GM18511 (cell line): Measurements from ENCODE around the gene EPHB3.

Source experiments
- ATAC-seq: cut with Tn5 transposase; IDR thresholded peaks from one replicate; pipeline ENCODE4 v1.9.1; 2021; ENCODE audit warnings: mild to moderate bottlenecking, moderate library complexity; ENCODE audit not compliant: unreplicated experiment

The EPHB3 gene

DNA sequence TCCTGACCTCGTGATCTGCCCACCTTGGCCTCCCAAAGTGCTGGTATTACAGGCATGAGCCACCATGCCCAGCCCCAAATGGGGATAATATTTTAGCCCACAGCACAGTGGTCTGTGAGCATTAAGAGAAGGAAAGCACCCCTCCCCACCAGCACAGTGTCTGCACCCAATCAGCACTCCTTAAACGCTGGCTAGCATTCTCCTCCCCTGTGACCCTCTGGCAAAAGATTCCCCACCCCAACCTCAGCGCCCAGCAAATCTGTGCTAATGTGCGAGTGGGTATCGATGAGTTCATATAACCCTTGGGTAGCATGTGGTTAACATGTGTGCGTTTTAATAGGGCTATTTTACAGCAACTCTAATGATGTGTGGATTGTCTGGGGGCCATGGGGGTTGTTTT lies 18.3 kb upstream of the EPHB3 start:
- ATAC-seq: no peak

- ATAC-seq: no peak
These were observed 17.6 kb upstream of the EPHB3 start for GRCh38 chr3:184543843-184544512.

- ATAC-seq: no peak
These were observed 17.1 kb upstream of the EPHB3 start for GRCh38 chr3:184544513-184544861.

DNA sequence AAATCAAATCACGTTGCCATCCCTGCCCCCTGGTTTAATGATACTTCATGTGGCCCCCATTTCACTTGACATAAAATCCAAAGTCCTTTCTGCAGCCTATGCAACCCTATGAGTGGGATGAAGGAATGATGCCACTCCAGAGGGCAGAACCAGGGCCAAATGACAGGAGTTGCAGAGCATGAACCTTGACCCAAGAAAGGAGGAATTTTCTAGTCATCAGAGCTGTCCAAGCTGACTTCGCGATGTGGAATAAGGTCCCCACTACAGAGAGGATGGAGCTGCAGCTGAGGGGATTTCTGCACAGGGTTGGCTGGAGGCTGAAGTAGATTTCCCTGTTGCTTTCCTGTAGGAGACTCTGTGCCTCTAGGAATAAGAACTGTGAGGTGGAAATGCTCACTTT lies 15.8 kb upstream of the EPHB3 start:
- no peak for ATAC-seq

DNA sequence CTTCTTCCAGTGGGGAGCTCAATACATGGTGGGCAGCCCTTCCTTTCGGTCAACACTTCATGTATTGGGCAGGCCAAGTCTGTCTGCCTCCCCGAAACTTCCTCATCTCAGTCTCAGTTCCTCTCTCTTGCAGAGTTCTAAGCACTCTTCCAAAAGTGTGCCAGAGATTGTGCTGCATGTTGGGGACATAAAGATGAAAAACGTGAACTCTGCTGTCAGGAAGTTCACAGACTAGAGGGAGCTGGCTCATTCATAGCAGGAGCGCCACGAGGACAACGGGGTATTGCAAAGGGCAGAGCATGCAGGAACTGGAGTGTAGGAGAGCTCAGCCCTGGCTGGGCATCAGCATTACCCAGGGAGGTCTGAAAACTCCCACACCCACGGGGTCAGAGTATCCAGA lies 15.3 kb upstream of the EPHB3 start:
- no peak for ATAC-seq

GRCh38 chr3:184549796-184550577 lies 11.6 kb upstream of the EPHB3 start:
- ATAC-seq: no peak

GRCh38 chr3:184551103-184551502 lies 10.5 kb upstream of the EPHB3 start:
- no peak for ATAC-seq

DNA sequence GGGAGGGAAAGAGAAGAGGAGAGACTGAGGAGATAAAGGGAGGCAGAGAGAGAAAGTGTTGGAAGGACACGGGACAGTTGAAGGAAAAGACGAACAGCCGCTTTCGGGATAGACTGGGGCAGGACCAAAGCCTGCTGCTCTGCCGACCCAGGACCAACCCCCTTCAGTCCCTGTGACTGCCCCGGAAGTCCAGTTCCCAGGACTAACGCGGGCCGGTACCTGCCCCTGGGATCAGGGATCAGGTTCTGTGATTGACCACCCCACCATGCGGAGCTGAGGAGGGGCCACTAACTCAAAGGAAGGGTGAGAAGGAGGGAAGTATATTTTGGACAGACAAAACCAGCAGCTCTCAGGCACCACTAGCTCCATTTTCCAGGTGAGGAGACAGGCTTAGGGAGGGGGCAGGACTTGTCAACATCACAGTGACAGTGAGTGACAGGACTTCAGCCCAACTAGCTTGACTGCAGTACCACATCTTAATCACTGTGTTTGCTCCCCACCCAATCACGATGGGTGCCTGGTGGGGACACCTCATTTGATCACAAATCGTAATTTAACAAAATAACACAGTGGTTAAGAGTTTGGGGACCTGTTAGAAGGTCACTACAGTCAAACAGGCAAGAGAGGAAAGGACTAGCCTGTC lies 9.8 kb upstream of the EPHB3 start:
- no peak for ATAC-seq

- no peak for ATAC-seq
These were observed 9.3 kb upstream of the EPHB3 start for GRCh38 chr3:184552296-184552695.

DNA sequence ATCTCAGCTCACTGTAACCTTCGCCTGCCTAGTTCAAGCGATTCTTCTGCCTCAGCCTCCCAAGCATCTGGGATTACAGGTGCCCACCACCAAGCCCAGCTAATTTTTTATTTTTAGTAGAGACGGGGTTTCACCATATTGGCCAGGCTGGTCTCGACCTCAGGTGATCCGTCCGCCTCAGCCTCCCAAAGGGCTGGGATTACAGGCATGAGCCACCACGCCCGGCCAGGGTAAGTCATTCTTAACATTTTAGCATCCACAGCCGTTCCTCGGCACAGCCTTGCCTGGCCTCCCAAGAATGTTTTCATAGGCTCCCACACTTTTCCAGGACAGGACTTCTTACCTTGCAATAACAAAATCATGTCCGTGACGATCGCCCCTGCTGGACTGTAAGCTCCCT lies 8.7 kb upstream of the EPHB3 start:
- no peak for ATAC-seq

- no peak for ATAC-seq
These were observed 8.2 kb upstream of the EPHB3 start for GRCh38 chr3:184553385-184553784.

DNA sequence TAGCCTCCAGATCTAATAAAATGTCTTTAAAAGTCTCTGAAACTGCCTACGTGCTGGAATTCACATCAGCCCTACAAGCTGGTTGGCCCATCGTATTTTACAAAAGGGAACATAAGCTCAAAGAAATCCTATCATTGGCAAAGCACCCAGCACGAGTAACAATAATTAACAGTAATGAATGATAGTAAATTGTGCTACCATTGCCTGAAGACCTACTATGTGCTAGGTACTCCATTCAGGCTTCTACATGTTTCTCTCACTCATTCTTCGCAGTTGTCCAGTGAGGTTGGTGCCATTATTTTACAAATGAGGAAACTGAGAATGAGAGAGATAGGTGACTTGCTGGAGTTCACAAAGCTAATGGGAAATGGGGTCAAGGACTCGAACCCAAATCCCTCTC lies 7.1 kb upstream of the EPHB3 start:
- no peak for ATAC-seq

GRCh38 chr3:184556582-184557347 lies 4.8 kb upstream of the EPHB3 start:
- ATAC-seq: no peak

GRCh38 chr3:184557348-184557950 lies 4.1 kb upstream of the EPHB3 start:
- no peak for ATAC-seq

GRCh38 chr3:184558726-184559125 lies 2.9 kb upstream of the EPHB3 start:
- ATAC-seq: no peak

GRCh38 chr3:184559336-184559735 lies 2.2 kb upstream of the EPHB3 start:
- no peak for ATAC-seq

DNA sequence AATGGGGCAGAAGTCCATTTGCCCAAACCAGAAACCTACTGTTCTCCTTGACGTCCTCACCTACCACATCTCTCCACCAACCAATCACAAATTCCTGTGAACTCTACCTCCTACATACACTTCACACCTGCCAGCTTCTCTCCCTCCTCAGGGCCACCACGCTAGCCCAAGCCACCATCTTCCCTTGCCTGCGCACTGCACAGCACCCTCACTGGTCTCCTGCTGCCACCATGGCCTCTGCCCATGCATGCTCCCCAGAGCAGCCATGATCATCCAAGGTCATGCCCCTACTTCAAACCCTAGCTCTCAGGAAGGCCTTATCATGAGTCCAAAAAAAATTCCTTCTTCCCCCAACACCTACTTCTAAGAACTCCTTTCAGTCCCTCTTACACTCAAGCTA lies 1.1 kb upstream of the EPHB3 start:
- ATAC-seq: no peak

DNA sequence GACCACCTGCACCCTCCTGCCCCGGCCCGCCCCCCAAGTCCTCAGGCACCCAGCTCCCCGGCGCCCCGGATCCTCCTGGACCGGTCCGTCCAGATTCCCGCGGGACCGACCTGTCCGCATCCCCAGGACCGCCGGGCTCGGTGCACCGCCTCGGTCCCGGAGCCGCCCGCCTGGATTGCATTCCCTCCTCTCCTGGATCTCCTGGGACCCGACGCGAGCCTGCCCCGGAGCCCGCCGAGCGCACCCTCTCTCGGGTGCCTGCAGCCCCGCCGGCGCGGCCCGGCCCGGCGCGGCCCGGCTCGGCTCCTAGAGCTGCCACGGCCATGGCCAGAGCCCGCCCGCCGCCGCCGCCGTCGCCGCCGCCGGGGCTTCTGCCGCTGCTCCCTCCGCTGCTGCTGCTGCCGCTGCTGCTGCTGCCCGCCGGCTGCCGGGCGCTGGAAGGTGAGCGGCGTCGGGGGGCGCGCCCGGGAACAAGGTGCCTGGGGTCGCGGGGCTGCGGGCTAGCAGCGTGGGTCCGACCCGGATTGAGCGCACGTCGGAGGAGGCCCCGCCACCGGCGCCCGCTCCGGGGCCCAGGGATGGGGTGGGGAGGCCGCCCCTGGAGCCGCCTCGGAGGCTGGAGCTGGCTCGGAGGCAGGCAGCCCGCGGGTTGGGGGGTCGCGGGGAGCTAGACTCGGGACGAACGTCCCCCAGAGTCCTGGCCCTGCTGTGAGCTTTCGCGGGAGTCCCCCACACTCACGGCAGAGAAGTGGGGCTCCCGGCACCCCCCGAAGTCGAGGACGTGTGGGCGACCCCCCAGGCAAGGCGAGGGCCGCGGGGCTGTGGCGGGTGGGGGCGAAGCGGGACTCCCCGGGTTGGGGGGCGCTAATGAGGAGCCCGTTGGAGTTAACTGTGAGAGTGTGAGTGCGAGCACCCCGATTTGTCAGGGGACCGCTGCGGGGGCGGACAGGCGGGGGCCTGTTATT lies 610 bp downstream of the EPHB3 start:
- ATAC-seq: no peak

- ATAC-seq: no peak
These were observed 1.4 kb downstream of the EPHB3 start for GRCh38 chr3:184562878-184563560.
